K562 (cell line): Measurements from ENCODE around the gene DNAJB12. TPM values are rescaled to one million over a fixed set of nuclear protein-coding genes. Genes with fewer than 3 reads are reported as not detected.

Source experiments
- ARNT ChIP-seq, 2 experiments: fragments of 450-650 bp; IDR thresholded peaks; 2 replicates each; pipeline ENCODE4 v1.6.1; 2016; ENCODE audit warnings: mild to moderate bottlenecking in 1 of 2
- CREBBP ChIP-seq: IDR thresholded peaks from one replicate; pipeline ENCODE4 v1.6.1; 2012; ENCODE audit warnings: low read depth, mild to moderate bottlenecking, control low read depth, inconsistent platforms, low read length
- CSDE1 ChIP-seq, 2 experiments: fragments of 450-650 bp; IDR thresholded peaks; 2 replicates each; pipeline ENCODE4 v1.6.1; 2016; ENCODE audit warnings: mild to moderate bottlenecking in 1 of 2
- CTBP1 ChIP-seq: fragments of 450-650 bp; IDR thresholded peaks from 2 replicates; pipeline ENCODE4 v1.6.1; 2016; ENCODE audit warnings: borderline replicate concordance
- DLX4 ChIP-seq: fragments of 250-450 bp; sonication (Bioruptor Pico); IDR thresholded peaks from 2 replicates; pipeline ENCODE4 v1.6.1; 2021; ENCODE audit warnings: mild to moderate bottlenecking
- ESRRB ChIP-seq: fragments of 250-450 bp; sonication (Bioruptor Pico); IDR thresholded peaks from 2 replicates; pipeline ENCODE4 v1.5.0; 2020; ENCODE audit warnings: mild to moderate bottlenecking, moderate library complexity, borderline replicate concordance
- GTF2E2 ChIP-seq: fragments of 200-800 bp; sonication (Bioruptor generic); IDR thresholded peaks from 2 replicates; pipeline ENCODE4 v1.6.1; 2016; ENCODE audit warnings: missing genetic modification characterization, missing compliant biosample characterization
- HOMEZ ChIP-seq: fragments of 250-450 bp; sonication (Bioruptor Pico); IDR thresholded peaks from 2 replicates; pipeline ENCODE4 v1.4.0; 2020; ENCODE audit warnings: mild to moderate bottlenecking, moderate library complexity
- ILF3 ChIP-seq: fragments of 450-650 bp; IDR thresholded peaks from 2 replicates; pipeline ENCODE4 v1.6.1; 2018; ENCODE audit warnings: antibody characterized with exemption, mild to moderate bottlenecking, moderate library complexity, borderline replicate concordance
- MCM3 ChIP-seq: fragments of 450-650 bp; IDR thresholded peaks from 2 replicates; pipeline ENCODE4 v1.6.1; 2016
- NFIX ChIP-seq: fragments of 250-450 bp; sonication (Bioruptor Pico); IDR thresholded peaks from 2 replicates; pipeline ENCODE4 v1.4.0; 2020; ENCODE audit warnings: low read depth, mild to moderate bottlenecking, moderate library complexity
- NR2C2 ChIP-seq, 2 experiments: fragments of 200-800 bp in 1 of 2; sonication (Bioruptor generic) in 1 of 2; sonication (generic) in 1 of 2; formaldehyde crosslinking in 1 of 2; IDR thresholded peaks; 2 replicates each; pipeline versions ENCODE4 v1.6.1 to v1.8.0; 2016 to 2022; ENCODE audit warnings: mild to moderate bottlenecking in 1 of 2, missing compliant biosample characterization in 1 of 2, missing genetic modification characterization in 1 of 2, missing genetic modification reagents in 1 of 2
- POLR2A ChIP-seq: fragments of 450-650 bp; conservative IDR thresholded peaks from 2 replicates; pipeline ENCODE4 v1.6.1; 2016
- RFX1 ChIP-seq: fragments of 450-650 bp; IDR thresholded peaks from 2 replicates; pipeline ENCODE4 v1.6.1; 2016; ENCODE audit warnings: mild to moderate bottlenecking, moderate library complexity
- SP2 ChIP-seq: IDR thresholded peaks from 2 replicates; pipeline ENCODE4 v1.6.1; 2011; ENCODE audit warnings: mild to moderate bottlenecking, low read depth, low read length, moderate library complexity; ENCODE audit not compliant: poor library complexity, severe bottlenecking; ENCODE audit errors: extremely low read depth
- SRSF3 ChIP-seq: fragments of 200-400 bp; formaldehyde crosslinking; IDR thresholded peaks from 2 replicates; pipeline ENCODE4 v1.6.1; 2016; ENCODE audit warnings: mild to moderate bottlenecking, low read length, moderate library complexity; ENCODE audit not compliant: insufficient read depth
- VEZF1 ChIP-seq: fragments of 200-800 bp; sonication (Bioruptor generic); IDR thresholded peaks from 2 replicates; pipeline ENCODE4 v1.6.1; 2017; ENCODE audit warnings: missing genetic modification characterization, missing compliant biosample characterization
- ZNF232 ChIP-seq: sonication (generic); formaldehyde crosslinking; IDR thresholded peaks from 2 replicates; pipeline ENCODE4 v1.8.0; 2022; ENCODE audit warnings: mild to moderate bottlenecking, missing genetic modification reagents
- ZNF609 ChIP-seq: sonication (generic); formaldehyde crosslinking; IDR thresholded peaks from 2 replicates; pipeline ENCODE4 v1.8.1; 2023; ENCODE audit warnings: missing genetic modification reagents, mild to moderate bottlenecking, borderline replicate concordance
- polyA plus RNA-seq, 8 experiments: library from polyadenylated mRNA; depleted of rRNA in 4 of 8; stranded (reverse) in 5 of 8; unstranded in 3 of 8; fragments of >200 nt; fragmentation: Nextera tagmentation in 2 of 8; fragmentation: Illumina TruSeq in 1 of 8; extraction: Ambion mirVana in 2 of 8; extraction: Trizol in 1 of 8; gene quantifications; 2 replicates each; pipeline versions ENCODE4 v1.2.1 to v1.2.3, GENCODE V29; 2011 to 2014; ENCODE audit warnings: inconsistent platforms in 1 of 8, missing spikeins in 1 of 8
- total RNA-seq, 7 experiments: library from RNA; depleted of rRNA in 6 of 7; stranded (reverse); fragments of >200 nt in 6 of 7; fragmentation: Illumina TruSeq in 2 of 7; extraction: Trizol in 2 of 7; gene quantifications; 2 replicates each; pipeline versions ENCODE4 v1.2.1 to v1.2.3, GENCODE V29; 2011 to 2021; ENCODE audit warnings: low replicate concordance in 1 of 7

Gene DNAJB12
- total and polyA plus RNA-seq, 9 of the 15 experiments (the other 6 are each of a cell fraction or from before 2014, with no cell fraction given) = 3.5 to 31.5 (median 20.3) TPM

GRCh38 chr10:72323108-72323749, 31.5 kb downstream of the DNAJB12 start (continued):
- TF ChIP-seq ZNF609 (CRISPR knock-in tag) = no peak
- no peak for TF ChIP-seq ARNT (IDR thresholded peaks at IDR 0.05)
- no peak for TF ChIP-seq HOMEZ (CRISPR knock-in tag)
- TF ChIP-seq SP2 = no peak
- no peak for TF ChIP-seq RFX1
- 0 out of 2 replicates have a peak, but pooled peaks have one; percentile 57 for TF ChIP-seq NR2C2 (CRISPR knock-in tag; IDR thresholded peaks at IDR 0.05)
- no peak for TF ChIP-seq NR2C2 (tag; IDR thresholded peaks at IDR 0.05)
- no peak for TF ChIP-seq VEZF1 (CRISPR knock-in tag)
- TF ChIP-seq ILF3 = no peak
- TF ChIP-seq DLX4 = no peak
- TF ChIP-seq GTF2E2 (tag) = no peak
- TF ChIP-seq CSDE1 (IDR thresholded peaks at IDR 0.05) = no peak
- TF ChIP-seq CREBBP = no peak
- TF ChIP-seq ZNF232 (CRISPR knock-in tag) = no peak
- 0 out of 2 replicates have a peak, but pooled peaks have one; percentile 11 for TF ChIP-seq SRSF3
- no peak for TF ChIP-seq POLR2A
- no peak for TF ChIP-seq ESRRB (CRISPR knock-in tag)
- TF ChIP-seq CTBP1 = no peak
- TF ChIP-seq NFIX (CRISPR knock-in tag) = no peak
- TF ChIP-seq MCM3 = no peak
